Bone marrow (tissue), 2 donors: ENCODE measurements around the gene DUSP28.

Experiments used
- DNase-seq, 2 donors: peaks; one replicate each; lab custom pipeline; 2025; lab: John Stamatoyannopoulos, UW

The DUSP28 gene

DNA sequence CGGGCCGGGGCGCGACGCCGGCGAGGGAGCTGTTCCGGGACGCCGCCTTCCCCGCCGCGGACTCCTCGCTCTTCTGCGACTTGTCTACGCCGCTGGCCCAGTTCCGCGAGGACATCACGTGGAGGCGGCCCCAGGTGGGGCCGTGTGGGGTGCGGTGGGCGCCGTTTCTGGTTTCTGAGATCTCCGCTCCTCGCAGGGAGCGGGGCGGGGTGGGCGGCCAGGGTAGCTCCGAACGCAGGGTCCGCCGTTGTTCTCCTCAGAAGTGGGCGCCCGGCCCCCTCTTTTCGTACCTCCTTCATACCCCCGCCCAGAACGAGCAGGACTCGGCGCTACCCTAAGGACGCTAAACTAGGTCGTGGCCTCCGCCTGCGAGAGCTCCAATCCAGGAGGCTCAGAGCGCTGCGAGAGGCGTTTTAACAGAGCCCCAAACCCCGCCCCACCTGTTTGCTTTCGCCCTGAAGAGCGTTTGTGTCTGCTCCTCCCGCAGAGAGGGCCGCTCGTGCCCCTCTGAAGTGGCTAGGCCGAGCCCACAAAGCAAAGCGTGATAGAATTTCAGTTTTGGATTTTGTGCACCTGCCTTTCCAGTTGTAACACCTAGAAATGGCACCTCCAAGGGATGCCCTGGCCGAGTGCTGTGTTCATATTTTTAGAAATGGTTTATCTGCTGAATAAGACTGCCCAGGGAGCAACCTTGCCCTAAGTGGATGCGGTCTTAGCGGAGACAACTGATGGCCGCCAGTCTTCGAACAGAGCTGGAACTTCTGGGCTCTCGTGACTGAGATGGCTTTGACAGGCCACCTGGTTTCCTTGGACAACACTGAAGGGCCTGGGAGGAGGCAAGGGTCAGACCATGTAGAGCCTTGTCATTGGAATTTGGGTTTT, 27.0 kb downstream of the DUSP28 start:
- no peak for DNase-seq

DNA sequence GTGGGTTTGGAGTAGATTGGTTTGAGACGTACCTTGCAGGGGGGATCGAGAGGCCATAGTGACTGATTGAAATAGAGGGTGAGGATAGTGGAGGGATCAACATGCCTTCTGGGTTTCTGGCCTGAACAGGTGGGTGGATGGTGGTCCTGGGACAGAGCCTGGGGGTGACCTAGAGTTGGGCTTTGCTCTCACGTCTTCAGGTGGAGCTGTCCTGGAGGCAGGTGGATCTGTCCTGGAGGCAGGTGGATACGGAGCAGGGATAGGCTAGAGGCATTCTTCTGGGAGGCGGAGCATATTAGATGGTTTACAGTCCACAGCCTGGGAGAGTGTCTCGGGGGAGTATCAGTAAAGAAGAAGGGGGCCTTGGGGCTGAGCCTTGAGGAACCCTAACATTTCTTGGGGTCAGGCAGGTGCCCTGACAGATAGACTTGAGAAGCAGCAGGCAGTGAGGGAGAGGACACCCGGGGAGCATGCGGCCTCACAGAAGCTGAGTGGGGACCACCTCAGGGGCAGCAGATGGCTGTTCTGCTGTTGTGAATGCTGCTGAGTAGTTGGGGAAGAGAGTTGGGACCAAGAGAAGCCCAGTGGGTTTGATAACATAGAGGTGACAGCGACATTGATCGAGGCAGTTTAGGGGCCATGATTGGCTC, 28.0 kb downstream of the DUSP28 start:
- DNase-seq = no peak

DNA sequence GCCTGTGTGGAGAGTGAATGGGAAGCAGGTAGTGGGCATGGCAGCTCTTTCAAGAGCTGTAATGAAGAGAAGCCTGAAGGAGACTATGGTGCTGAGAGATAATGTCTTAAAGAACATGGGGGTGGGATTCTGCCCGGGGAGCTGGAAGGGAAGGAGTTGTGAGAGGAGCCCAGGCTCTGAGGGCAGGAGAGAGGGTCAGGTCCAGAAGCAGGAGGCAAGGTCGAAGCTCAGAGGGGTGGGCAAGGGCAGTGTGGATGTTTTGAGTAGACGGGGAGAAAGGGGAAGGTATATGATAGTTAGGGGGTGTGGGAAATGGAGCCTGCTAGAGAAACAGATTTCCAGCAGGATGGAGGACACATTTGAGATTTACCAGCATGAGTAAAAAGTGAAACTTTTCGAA, 28.5 kb downstream of the DUSP28 start:
- no peak for DNase-seq

DNA sequence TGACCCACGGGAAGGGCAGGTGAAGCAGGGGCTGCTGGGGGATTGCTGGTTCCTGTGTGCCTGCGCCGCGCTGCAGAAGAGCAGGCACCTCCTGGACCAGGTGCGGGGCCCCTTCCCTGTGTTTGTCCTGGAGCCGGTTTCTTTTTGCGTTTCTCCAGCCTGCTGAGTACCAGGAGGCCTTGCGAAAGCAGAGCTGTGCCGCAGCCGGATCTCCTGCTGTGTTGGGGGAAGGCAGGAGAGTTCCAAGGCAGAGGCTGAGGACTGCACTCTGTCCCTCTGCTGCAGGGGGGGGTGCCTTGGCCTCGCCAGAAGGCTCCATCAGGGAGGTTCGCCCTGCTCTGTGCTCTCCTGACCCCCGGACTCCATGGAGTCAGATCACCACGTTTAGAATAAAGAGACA, 29.2 kb downstream of the DUSP28 start:
- no peak for DNase-seq

DNA sequence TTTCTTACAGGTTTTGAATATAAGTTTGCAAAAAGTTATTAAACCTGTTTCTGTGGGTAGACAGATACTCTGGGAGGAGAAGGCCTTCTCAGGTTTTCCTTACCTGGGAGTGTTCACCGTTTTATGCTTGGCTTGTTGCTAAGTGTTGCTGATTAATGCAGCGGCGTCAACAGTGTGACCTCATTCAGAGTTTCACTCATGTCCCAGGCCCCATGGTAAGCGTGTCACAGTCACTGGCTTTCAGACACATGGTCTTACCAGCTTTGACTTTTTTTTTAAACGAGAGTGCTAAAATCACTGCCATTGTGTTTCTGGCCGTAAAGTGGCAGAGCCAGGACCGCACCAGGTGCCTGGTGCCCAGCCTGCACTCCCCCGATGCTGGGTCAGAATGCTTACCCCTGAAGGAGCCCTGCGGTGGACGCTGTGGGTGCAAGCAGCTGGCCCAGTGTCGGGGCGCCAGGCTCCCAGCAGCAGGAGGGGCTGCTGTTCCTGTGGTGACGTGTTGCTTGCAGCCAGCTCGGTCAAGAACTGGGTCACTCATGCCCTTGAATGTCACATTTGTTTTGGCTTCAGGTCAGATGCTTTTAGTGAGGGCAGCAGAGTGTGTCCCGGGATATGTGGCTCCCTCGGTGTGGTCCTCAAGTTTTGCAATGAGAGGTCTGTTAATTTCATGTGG, 29.8 kb downstream of the DUSP28 start:
- no peak for DNase-seq

DNA sequence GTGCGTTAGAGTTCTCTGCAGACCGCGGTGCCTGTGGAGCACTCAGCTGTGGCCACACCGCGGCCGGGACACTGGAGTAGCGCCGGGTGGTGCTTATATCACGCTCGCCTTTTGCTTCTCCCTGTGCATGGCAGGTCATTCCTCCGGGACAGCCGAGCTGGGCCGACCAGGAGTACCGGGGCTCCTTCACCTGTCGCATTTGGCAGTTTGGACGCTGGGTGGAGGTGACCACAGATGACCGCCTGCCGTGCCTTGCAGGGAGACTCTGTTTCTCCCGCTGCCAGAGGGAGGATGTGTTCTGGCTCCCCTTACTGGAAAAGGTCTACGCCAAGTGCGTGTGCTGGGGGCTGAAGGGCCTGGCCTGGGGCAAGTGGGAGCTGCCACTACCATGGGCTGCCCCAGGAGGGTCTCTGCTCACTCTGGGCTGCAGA, 30.5 kb downstream of the DUSP28 start:
- no peak for DNase-seq

DNA sequence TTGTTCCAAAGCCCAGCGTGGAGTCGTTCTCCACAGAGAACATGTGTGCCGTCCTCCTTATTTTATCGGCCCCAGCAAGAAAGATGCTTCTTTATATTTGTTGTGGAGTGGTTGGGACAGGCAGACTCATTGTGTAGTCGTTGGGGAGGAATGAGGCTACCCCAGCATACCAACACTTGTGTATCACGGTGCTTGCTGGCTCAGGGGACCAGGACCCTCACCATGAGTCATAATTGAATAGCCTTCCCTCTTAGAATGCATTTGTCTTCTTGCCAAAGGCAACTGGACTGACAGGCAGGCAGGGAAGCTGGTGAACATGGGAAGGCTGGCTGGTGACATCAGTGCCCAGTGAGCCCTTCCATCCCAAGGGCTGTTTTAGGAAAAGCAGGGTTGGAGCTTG, 31.1 kb downstream of the DUSP28 start:
- no peak for DNase-seq

DNA sequence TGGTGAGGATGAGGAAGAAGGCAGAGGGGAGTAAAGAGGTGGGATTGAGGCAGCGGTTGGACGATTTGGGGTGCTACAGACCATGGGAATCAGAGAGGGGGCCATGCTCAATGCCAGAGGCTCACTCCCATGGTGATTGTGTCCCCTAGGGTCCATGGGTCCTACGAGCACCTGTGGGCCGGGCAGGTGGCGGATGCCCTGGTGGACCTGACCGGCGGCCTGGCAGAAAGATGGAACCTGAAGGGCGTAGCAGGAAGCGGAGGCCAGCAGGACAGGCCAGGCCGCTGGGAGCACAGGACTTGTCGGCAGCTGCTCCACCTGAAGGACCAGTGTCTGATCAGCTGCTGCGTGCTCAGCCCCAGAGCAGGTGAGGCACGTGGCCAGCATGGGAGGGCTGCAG, 31.6 kb downstream of the DUSP28 start:
- no peak for DNase-seq

DNA sequence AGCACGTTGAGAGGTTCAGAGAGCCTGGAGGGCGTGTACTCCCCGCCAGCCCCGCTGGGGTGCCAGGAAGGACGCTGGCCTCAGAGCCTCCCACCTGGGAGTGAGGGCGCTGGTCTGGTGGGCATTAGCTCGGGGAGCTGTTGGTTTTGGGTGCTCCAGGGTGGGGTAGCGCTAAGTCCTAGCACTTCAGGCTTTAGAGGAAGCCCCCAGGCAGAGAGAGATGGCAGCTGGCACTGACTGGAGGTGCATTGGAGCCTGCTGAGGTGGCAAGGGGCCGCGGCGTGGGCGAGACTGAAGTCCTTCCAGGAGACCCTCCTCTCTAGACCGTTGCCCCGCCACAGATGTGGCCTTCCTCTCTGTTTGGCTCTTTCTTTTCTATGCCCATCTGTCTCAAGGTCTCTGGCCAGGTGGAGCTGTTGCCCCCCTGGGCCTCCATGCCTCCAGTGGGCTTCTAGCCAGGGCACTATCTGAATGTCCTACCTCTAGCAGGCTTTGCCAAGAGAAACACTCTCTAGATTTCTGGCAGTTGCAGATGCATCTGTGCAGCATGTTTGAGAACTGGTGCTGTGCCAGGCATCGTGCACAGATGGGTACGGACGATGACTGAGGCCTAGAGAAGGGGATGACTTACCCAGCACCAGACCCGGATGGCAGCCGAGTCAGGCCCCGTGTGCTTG, 33.0 kb downstream of the DUSP28 start:
- no peak for DNase-seq

DNA sequence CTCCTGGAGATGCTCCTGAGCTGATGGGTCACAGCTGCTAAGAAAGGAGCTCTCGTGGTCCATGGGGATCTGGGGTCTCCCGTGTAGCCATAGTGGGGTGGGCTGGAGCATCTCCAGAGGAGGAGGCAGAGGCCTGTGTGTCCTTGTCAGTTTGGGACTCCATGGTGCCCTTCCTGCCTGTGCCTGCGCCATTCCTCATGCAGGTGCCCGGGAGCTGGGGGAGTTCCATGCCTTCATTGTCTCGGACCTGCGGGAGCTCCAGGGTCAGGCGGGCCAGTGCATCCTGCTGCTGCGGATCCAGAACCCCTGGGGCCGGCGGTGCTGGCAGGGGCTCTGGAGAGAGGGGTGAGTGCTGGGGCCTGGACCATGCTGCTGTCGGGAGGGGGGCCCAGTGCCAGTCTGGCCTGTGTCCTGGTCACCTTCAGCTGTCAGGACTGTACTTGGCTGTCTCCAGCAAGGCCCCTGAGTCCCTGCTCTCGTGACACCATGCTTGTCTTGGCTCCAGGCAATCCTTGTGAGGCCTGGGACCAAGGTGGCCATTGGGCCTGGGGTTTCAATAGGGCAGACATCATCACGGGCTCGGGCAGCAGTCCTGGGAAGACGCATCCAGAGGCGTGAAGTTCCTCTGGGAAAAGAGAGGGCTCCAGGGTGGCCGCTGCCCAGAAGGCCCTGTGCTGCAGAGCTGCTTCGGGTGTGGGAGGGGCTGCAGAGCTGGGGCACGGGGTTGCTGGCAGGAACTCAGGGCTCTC, 33.7 kb downstream of the DUSP28 start:
- no peak for DNase-seq

DNA sequence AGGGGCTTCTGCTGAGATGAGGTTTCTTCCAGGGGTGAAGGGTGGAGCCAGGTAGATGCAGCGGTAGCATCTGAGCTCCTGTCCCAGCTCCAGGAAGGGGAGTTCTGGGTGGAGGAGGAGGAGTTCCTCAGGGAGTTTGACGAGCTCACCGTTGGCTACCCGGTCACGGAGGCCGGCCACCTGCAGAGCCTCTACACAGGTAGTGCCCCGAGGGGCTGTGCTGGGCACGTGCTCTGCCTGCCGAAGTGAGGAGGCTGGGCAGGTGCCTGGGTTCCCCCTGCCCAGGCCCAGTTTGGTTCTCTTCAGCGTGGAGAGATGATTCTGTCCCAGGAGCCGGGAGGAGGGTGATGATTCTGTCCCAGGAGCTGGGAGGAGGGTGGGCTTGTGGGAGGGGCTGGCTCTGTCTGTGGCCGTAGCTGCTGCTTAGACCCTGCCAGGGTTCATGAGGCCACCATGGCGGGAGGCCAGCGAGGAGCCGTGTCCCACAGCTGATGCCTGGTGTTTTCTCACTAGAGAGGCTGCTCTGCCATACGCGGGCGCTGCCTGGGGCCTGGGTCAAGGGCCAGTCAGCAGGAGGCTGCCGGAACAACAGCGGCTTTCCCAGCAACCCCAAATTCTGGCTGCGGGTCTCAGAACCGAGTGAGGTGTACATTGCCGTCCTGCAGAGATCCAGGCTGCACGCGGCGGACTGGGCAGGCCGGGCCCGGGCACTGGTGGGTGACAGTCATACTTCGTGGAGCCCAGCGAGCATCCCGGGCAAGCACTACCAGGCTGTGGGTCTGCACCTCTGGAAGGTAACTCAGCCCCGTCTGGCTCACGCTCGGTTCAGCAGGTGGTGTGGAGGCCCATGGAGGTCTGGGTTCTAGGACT, 34.6 kb downstream of the DUSP28 start:
- no peak for DNase-seq

DNA sequence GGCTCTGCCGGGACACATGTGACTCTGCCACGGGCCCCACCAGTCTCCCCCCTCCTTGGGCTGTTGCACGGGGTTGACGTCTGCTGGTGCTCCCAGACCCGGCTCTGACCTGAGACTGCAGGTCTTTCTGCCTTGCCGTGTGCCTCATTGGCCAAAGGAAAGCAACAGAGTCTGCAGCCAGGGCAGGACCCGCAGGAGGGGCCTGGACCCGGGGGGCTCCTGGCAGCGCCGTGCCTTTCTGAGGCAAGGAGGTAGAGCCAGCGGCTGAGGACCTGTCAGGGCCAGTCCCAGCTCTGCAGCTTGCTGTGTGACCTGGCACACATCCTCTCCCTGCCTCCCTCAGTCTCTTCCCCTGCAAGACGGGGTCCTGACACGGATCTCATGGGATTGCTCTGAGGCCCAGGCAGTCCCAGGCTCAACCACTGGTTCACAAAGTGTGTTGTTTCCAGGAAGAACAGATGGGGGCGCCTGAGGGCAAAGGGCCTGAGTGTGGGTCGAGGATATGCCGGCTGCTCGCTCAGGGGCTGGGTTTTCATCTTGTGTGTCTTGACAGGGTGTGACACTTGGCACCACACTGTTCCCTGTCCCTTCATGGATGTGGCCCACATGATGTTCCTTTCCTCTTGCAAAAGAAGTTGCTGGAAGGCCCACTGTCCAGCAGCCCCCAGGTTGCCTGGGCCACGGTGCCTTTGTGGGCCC, 35.4 kb downstream of the DUSP28 start:
- DNase-seq = peak in 1 of 2 donors; percentile 9

DNA sequence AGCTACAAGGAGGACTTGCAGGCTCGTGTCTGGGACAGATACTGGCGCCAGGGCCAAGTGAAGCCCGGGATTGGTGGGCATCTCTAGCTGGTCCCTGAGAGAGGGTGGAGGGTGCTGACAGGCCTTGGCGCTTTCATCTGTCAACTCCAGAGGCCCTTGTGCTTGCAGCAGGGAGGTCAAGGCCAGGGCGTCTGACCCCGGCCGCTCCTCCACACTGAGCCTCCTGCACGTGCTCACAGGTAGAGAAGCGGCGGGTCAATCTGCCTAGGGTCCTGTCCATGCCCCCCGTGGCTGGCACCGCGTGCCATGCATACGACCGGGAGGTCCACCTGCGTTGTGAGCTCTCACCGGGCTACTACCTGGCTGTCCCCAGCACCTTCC, 35.9 kb downstream of the DUSP28 start:
- no peak for DNase-seq

DNA sequence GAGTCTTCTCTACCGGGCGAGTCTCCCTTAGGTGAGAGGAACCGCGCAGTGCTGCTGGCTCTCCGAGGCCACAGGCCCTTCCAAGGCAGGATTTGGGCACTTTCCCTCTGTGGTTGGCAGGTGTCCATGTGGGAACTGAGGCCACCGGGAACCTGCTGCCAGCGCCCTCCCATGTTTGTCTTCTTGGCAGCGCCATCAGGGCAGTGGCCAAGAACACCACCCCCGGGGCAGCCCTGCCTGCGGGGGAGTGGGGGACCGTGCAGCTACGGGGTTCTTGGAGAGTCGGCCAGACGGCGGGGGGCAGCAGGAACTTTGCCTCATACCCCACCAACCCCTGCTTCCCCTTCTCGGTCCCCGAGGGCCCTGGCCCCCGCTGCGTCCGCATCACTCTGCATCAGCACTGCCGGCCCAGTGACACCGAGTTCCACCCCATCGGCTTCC, 36.4 kb downstream of the DUSP28 start:
- no peak for DNase-seq

DNA sequence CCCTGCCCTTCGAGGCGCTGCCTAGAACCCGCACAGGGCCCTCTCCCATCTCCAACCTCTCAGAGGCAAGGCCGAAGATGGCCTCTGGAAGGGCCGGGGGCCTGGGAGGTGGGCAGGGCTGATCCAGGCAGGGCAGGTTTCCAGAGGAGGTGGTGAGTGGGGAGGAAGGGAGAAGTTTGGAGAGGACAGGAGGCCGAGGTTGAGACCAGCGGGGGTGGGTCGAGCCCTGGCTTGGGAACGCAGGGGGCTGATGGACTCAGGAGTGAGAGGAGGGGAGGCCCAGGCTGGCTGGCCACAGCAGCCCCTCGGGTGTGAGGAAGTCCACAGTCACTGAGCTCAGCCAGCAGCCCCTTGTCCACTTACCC, 36.9 kb downstream of the DUSP28 start:
- no peak for DNase-seq

DNA sequence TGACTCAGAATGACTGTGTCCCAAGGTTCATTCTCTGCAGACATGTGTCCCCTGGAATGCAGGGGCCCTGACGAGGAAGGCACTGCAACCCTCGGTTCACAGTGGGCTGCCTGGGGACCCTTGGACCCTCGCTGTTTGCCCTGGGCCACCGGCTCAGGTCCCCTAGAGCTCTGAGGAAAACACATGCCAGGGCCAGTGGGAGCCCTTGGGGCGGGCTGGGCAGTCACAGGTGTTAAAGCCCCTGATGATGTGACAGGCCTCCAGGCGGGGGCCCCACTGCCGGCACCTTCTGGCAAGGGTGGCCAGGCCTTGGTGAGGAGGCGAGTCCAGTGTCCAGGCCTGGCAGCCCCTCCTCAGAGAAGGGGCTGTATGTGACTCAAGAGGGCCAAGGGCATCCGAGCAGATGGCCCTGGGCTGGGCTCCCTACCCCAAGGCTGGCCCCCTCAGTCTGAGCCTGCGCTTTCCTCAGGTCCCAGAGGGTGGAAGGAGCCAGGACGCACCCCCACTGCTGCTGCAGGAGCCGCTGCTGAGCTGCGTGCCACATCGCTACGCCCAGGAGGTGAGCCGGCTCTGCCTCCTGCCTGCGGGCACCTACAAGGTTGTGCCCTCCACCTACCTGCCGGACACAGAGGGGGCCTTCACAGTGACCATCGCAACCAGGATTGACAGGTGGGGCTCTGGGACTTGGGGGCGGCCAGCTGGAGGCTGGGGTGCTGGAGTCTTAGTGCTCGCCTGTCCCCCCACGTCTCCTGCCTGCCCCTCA, 37.4 kb downstream of the DUSP28 start:
- no peak for DNase-seq

DNA sequence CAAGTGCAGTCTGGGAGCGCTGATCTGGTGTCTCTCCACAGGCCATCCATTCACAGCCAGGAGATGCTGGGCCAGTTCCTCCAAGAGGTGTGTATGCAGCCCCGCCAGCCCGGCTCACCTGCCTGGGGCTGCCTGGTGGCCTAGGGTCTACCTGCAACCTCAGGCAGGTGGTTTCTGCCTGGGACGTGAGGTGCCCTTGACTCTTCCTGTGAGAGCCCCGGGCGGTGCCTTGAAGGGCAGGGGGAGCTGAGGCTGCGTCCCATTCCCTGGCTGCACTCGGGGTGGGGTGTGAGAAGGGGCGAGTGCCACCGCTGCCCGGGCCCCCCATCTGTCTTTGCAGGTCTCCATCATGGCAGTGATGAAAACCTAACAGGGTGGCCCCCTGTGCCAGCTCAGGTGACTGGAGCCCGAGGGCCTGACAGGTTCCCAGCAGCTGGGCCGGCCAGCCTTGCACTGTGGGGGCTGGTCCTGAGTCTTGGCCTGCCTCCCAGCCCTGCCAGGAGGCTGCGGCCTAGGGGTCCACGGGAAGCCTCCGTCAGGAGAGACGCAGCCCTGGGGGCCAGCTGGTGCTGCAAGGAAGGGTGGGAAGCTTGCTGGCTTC, 38.3 kb downstream of the DUSP28 start:
- DNase-seq = no peak

DNA sequence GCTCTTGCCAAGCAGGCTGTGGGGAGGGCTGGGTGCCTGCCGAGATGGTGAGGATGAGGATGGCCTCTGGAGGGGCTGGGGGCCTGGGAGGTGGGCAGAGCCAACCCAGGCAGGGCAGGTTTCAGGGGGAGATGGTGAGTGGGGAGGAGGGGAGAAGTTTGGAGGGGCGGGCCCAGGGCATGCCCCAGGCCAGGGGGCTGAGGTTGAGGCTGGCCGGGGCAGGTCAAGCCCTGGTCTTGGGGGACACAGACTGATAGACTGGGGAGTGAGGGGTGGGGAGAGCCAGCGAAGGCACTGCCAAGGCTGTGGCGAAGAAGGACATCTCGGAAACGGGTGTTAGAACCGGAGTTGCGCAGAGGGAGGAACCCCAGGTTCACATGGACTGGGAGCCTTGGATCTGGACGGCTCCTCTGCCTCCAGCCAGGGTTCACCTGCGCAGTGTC, 39.0 kb downstream of the DUSP28 start:
- no peak for DNase-seq

DNA sequence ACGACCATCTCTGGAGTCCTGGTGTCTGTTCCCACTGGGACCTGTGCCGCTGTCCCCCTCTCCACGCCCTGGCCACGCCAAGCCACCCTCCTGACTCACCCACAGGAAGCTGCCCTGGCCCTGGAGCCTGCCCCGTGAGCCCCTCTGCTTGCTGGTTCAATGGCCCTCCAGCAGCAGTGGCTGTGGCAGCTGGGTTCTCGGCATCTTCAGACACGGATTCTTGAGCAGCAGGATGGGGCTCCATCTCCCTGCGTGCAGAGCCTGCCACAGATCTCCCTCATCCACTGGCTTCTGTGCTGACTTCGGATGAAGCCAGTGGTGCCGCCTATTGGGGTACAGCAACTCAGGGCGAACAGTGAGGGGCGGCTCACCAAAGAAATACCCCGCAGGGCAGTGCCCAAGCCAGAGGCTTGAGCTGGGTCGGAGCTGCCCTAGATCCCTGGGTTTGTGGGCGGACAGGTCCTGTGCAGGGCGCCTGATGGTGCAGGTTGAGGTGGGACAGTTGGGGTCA, 40.3 kb downstream of the DUSP28 start:
- no peak for DNase-seq
